ENCODE measurements around the gene MAN2A1.

- TF ChIP-seq POLR2A (IDR thresholded peaks at IDR 0.05; ENCODE audit: low read depth, low read length) (no peak), POU2F2 (IDR thresholded peaks at IDR 0.05; ENCODE audit: low read depth, low read length) (no peak), POLR2AphosphoS5 (IDR thresholded peaks at IDR 0.05; ENCODE audit: low read depth, low read length) (no peak), TAF1 (IDR thresholded peaks at IDR 0.05; ENCODE audit: low read depth, low read length) (no peak), SPI1 (IDR thresholded peaks at IDR 0.05; ENCODE audit: low read depth, low read length) (no peak)
Measured at GRCh38 chr5:109865637-109866036, 175.9 kb downstream of the MAN2A1 start.

Measured in GM12891 (cell line).